HEK293T (cell line): ENCODE measurements around the gene HGF.

Source experiments
- ARNT ChIP-seq: fragments of 450-650 bp; IDR thresholded peaks from 2 replicates; pipeline ENCODE4 v1.6.1; 2017; ENCODE audit warnings: mild to moderate bottlenecking
- BHLHE40 ChIP-seq: fragments of 450-650 bp; IDR thresholded peaks from 2 replicates; pipeline ENCODE4 v1.6.1; 2016; ENCODE audit warnings: mild to moderate bottlenecking, moderate library complexity, borderline replicate concordance
- ELF4 ChIP-seq: fragments of 450-650 bp; IDR thresholded peaks from 2 replicates; pipeline ENCODE4 v1.6.1; 2017; ENCODE audit warnings: antibody characterized with exemption
- FOXA1 ChIP-seq: fragments of 450-650 bp; IDR thresholded peaks from 2 replicates; pipeline ENCODE4 v1.6.1; 2016; ENCODE audit warnings: mild to moderate bottlenecking
- FOXK2 ChIP-seq: fragments of 450-650 bp; IDR thresholded peaks from 2 replicates; pipeline ENCODE4 v1.6.1; 2016; ENCODE audit warnings: mild to moderate bottlenecking
- FOXM1 ChIP-seq: fragments of 450-650 bp; IDR thresholded peaks from 2 replicates; pipeline ENCODE4 v1.6.1; 2017; ENCODE audit warnings: mild to moderate bottlenecking, borderline replicate concordance
- HDGF ChIP-seq: fragments of 450-650 bp; IDR thresholded peaks from 2 replicates; pipeline ENCODE4 v1.6.1; 2017; ENCODE audit warnings: antibody characterized with exemption, borderline replicate concordance
- L3MBTL2 ChIP-seq: fragments of 450-650 bp; conservative IDR thresholded peaks from 2 replicates; pipeline ENCODE4 v1.6.1; 2016; ENCODE audit warnings: mild to moderate bottlenecking
- NFRKB ChIP-seq: fragments of 450-650 bp; IDR thresholded peaks from 2 replicates; pipeline ENCODE4 v1.6.1; 2016; ENCODE audit warnings: mild to moderate bottlenecking, moderate library complexity
- PKNOX1 ChIP-seq: fragments of 450-650 bp; IDR thresholded peaks from 2 replicates; pipeline ENCODE4 v1.6.1; 2016
- SP1 ChIP-seq: fragments of 450-650 bp; IDR thresholded peaks from 2 replicates; pipeline ENCODE4 v1.6.1; 2017
- SUZ12 ChIP-seq: fragments of 450-650 bp; IDR thresholded peaks from 2 replicates; pipeline ENCODE4 v1.6.1; 2016; ENCODE audit warnings: mild to moderate bottlenecking
- TARDBP ChIP-seq: fragments of 450-650 bp; IDR thresholded peaks from 2 replicates; pipeline ENCODE4 v1.6.1; 2016
- ZNF384 ChIP-seq: fragments of 450-650 bp; IDR thresholded peaks from 2 replicates; pipeline ENCODE4 v1.6.1; 2016

- TF ChIP-seq TARDBP (no peak), ELF4 (no peak), NFRKB (no peak), ARNT (no peak), PKNOX1 (no peak), SUZ12 (no peak), FOXA1 (no peak), FOXM1 (no peak), L3MBTL2 (no peak), SP1 (no peak), ZNF384 (no peak), HDGF (no peak), BHLHE40 (no peak), FOXK2 (no peak)
These were observed 4.7 kb upstream of the HGF start for GRCh38 chr7:81774551-81774950.
